DLD1 (cell line): ENCODE results near the gene CCDC28B.

Source experiments
- in situ Hi-C: cut with HindIII; loops from 2 replicates; pipeline ENCODE4 v1.10.0; 2017; ENCODE audit warnings: low sequenced_read_pairs

Gene CCDC28B

DNA sequence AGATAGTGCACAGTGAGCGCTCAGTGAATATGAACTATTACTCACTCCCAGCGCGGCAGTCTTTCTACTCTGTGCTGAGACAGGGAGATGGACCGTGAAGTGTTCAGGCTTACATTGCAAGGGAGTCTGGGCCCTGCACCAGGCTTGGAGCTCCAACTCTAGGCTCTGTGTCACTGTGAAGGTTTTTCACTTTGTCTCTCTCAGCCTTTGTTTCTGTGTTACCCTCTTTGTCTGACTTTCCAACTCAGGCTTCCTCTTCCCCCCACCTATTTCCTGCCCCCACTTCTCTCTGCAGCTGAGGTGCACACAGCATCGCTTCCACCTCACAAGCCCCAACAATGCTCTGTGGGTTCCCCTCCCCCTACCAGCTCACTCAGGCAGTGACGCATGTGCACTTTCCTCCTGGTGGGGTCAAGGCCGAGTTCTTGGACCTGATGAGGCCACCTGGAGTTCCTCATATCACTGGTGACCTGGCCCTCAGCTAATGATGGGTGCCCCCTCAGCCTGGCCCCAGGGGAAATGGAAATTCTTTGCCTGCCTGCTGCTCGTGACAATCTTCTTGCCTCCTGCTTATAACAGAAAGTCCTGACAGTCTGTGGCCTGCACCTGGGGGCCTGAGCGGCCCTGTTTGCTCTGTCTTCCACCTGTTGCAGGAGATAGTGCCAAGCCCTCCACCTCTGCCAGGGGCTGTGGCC is 49.6 kb downstream of the CCDC28B start:
- in situ Hi-C loops, result no loop called here

DNA sequence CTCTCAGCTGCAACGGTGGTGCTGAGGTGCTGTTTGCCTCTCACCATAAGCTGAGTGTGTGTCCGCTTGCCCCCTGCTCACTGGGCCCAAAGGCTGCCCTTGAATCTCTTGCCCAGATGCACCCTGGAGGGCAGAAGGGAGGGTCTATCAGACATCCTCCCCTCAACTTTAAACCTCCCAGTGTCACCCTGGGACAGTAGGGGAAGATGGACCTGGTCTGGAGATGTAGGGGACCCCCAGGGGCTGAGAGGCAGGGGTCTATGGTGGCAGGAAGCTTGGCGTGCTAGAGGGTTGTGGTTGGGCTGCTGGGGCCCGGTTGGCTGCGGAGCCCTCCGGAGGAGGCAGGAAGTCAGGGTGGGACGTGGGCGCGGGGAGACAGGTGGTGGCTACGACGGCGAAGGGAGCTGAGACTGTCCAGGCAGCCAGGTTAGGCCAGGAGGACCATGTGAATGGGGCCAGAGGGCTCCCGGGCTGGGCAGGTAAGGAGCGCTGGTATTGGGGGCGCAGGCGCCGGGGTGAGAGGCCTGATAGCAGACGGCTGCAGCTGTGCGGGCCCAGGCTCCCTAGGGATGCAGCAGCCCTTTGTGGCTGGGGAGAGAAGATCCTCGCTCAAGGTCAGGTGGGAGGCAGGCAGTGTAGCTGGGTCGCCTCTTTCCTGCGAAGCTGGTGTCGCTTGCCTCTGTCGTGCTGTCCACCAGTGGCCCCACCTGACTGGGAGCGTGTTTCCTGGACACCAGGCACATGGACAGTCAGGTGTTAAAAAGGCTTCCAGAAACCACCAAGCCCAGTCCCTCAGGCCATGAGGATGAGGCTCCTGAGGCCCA is 50.7 kb downstream of the CCDC28B start, which contains the start of gene LCK:
TSS of gene LCK (plus strand) at position 373 of the 824 bp plus-strand sequence. CDS start 23,065 bp downstream, outside the sequence.
- in situ Hi-C loops, result no loop called here
